H1 (cell line): ENCODE measurements around the gene DPY19L3. TPM values are rescaled to one million over a fixed set of nuclear protein-coding genes. Genes with fewer than 3 reads are reported as not detected.

Experiments used
- CTCF ChIA-PET: fragments of 300-600 bp; sonication (Branson Sonifier 250); formaldehyde crosslinking; loops from one replicate; lab custom pipeline; 2021; ENCODE audit not compliant: partially characterized antibody; lab: Charles Lee
- POLR2A ChIA-PET: fragments of 300-600 bp; sonication (Branson Sonifier 250); formaldehyde crosslinking; loops from one replicate; lab custom pipeline; 2021; ENCODE audit warnings: inconsistent platforms; ENCODE audit not compliant: partially characterized antibody; lab: Charles Lee
- DNase-seq, 2 experiments: peaks; one replicate each; pipeline versions ENCODE4 v3.0.0 to v3.0.0-alpha.2; 2010 to 2022; ENCODE audit warnings: low spot score in 2 of 2, low read depth in 1 of 2, mixed read lengths in 1 of 2
- FAIRE-seq: peaks from 2 replicates; lab custom pipeline; 2011; peaks lifted over from hg19 to GRCh38; lab: Jason Lieb, UNC
- H2AFZ ChIP-seq: 2 replicates; pipeline ENCODE4 v1.8.1; 2012; ENCODE audit warnings: low read length, inconsistent platforms
- H2AK5ac ChIP-seq: 2 replicates; pipeline ENCODE4 v1.6.1; 2013; ENCODE audit warnings: low read depth, low read length
- H2BK120ac ChIP-seq: replicated peaks from 2 replicates; pipeline ENCODE3; 2013; ENCODE audit warnings: low read depth, low read length, inconsistent platforms
- H2BK12ac ChIP-seq: 2 replicates; pipeline ENCODE4 v1.6.1; 2013; ENCODE audit warnings: low read depth, low read length
- H2BK15ac ChIP-seq: 2 replicates; pipeline ENCODE4 v1.6.1; 2013; ENCODE audit warnings: low read length
- H2BK20ac ChIP-seq: 2 replicates; pipeline ENCODE4 v1.6.1; 2013; ENCODE audit warnings: low read length
- H2BK5ac ChIP-seq: 2 replicates; pipeline ENCODE4 v1.6.1; 2013; ENCODE audit warnings: low read depth, low read length
- H3K14ac ChIP-seq: 2 replicates; pipeline ENCODE4 v1.6.1; 2013; ENCODE audit warnings: inconsistent platforms; ENCODE audit not compliant: insufficient read length
- H3K18ac ChIP-seq: 2 replicates; pipeline ENCODE4 v1.6.1; 2013; ENCODE audit warnings: low read length; ENCODE audit errors: extremely low read depth
- H3K23ac ChIP-seq: 2 replicates; pipeline ENCODE4 v1.6.1; 2013; ENCODE audit warnings: inconsistent platforms; ENCODE audit not compliant: insufficient read length
- H3K23me2 ChIP-seq: 2 replicates; pipeline ENCODE4 v1.6.1; 2013; ENCODE audit warnings: low read depth, low read length
- H3K27ac ChIP-seq: 2 replicates; pipeline ENCODE4 v1.6.1; 2011; ENCODE audit warnings: low read depth, low read length, inconsistent platforms
- H3K27me3 ChIP-seq, 4 experiments: replicated peaks in 1 of 4; 1 replicate in 1 of 4; 2 replicates in 3 of 4; pipeline versions ENCODE4 v1.6.1 to v1.8.1; 2011 to 2013; ENCODE audit warnings: low read length in 3 of 4, mild to moderate bottlenecking in 3 of 4, inconsistent platforms in 2 of 4, mixed read lengths in 2 of 4, moderate library complexity in 1 of 4; ENCODE audit not compliant: control insufficient read depth in 3 of 4, insufficient read depth in 3 of 4; ENCODE audit errors: extremely low read depth in 1 of 4
- H3K36me3 ChIP-seq, 4 experiments: 2 replicates each; pipeline versions ENCODE4 v1.6.1 to v1.8.1; 2011 to 2013; ENCODE audit warnings: mild to moderate bottlenecking in 4 of 4, low read length in 3 of 4, moderate library complexity in 2 of 4, control low read depth in 1 of 4, inconsistent platforms in 1 of 4; ENCODE audit not compliant: insufficient read depth in 4 of 4, control insufficient read depth in 2 of 4
- H3K4ac ChIP-seq: replicated peaks from 2 replicates; pipeline ENCODE3; 2013; ENCODE audit warnings: low read length, low read depth, mixed read lengths, inconsistent platforms; ENCODE audit not compliant: insufficient read length
- H3K4me1 ChIP-seq, 4 experiments: replicated peaks in 1 of 4; 1 replicate in 1 of 4; 2 replicates in 3 of 4; pipeline versions ENCODE4 v1.6.1 to v1.8.1; 2011 to 2013; ENCODE audit warnings: low read length in 3 of 4, inconsistent platforms in 2 of 4, mixed read lengths in 1 of 4; ENCODE audit not compliant: insufficient read depth in 4 of 4, control insufficient read depth in 3 of 4
- H3K4me2 ChIP-seq, 2 experiments: 2 replicates each; pipeline versions ENCODE4 v1.6.1 to v1.8.1; 2011 to 2013; ENCODE audit warnings: low read depth in 2 of 2, low read length in 2 of 2, control low read depth in 1 of 2, inconsistent platforms in 1 of 2, mild to moderate bottlenecking in 1 of 2; ENCODE audit not compliant: insufficient read depth in 1 of 2
- H3K4me3 ChIP-seq, 4 experiments: fragments of 200-600, 300-600 bp in 1 of 4; sonication (generic), shearing (Covaris generic), sonication (Bioruptor Twin) in 1 of 4; 2 replicates each; pipeline versions ENCODE4 v1.5.1 to v1.8.1; 2011 to 2016; ENCODE audit warnings: low read length in 4 of 4, low read depth in 3 of 4, control low read depth in 2 of 4, inconsistent platforms in 2 of 4, mild to moderate bottlenecking in 2 of 4, mixed read lengths in 1 of 4, moderate library complexity in 1 of 4; ENCODE audit not compliant: insufficient read depth in 2 of 4; ENCODE audit errors: extremely low read depth in 1 of 4
- H3K56ac ChIP-seq: replicated peaks from 2 replicates; pipeline ENCODE3; 2013; ENCODE audit warnings: low read depth, mild to moderate bottlenecking, mixed read lengths, low read length, inconsistent platforms; ENCODE audit not compliant: insufficient read length
- H3K79me1 ChIP-seq: 2 replicates; pipeline ENCODE4 v1.6.1; 2013; ENCODE audit warnings: low read depth, low read length, control low read depth
- H3K79me2 ChIP-seq, 2 experiments: 2 replicates each; pipeline versions ENCODE4 v1.6.1 to v1.8.1; 2012 to 2013; ENCODE audit warnings: low read length in 2 of 2, mild to moderate bottlenecking in 2 of 2, inconsistent platforms in 1 of 2; ENCODE audit not compliant: insufficient read depth in 2 of 2, control insufficient read depth in 1 of 2
- H3K9ac ChIP-seq, 4 experiments: replicated peaks in 1 of 4; 1 replicate in 1 of 4; 2 replicates in 3 of 4; pipeline versions ENCODE4 v1.6.1 to v1.8.1; 2011 to 2013; ENCODE audit warnings: low read depth in 3 of 4, low read length in 3 of 4, control low read depth in 2 of 4, mild to moderate bottlenecking in 2 of 4, moderate library complexity in 2 of 4, inconsistent platforms in 1 of 4; ENCODE audit errors: extremely low read depth in 1 of 4
- H3K9me3 ChIP-seq, 2 experiments: 2 replicates each; pipeline versions ENCODE4 v1.6.1 to v1.8.1; 2012 to 2013; ENCODE audit warnings: mild to moderate bottlenecking in 2 of 2, moderate library complexity in 2 of 2, control low read depth in 1 of 2, inconsistent platforms in 1 of 2, low read depth in 1 of 2, low read length in 1 of 2, mixed read lengths in 1 of 2; ENCODE audit not compliant: insufficient read depth in 2 of 2
- H4K20me1 ChIP-seq, 2 experiments: replicated peaks in 1 of 2; 2 replicates each; pipeline versions ENCODE3 to v1.8.1; 2011 to 2013; ENCODE audit warnings: inconsistent platforms in 2 of 2, low read length in 2 of 2, mild to moderate bottlenecking in 1 of 2; ENCODE audit not compliant: insufficient read depth in 2 of 2, control insufficient read depth in 1 of 2
- H4K5ac ChIP-seq: 2 replicates; pipeline ENCODE4 v1.6.1; 2013; ENCODE audit warnings: low read length, low read depth, mixed read lengths, inconsistent platforms; ENCODE audit not compliant: insufficient read length
- H4K8ac ChIP-seq: 2 replicates; pipeline ENCODE4 v1.8.0; 2013; ENCODE audit warnings: mild to moderate bottlenecking, moderate library complexity, low read length, inconsistent platforms; ENCODE audit not compliant: insufficient read depth; ENCODE audit errors: extremely low read depth
- H4K91ac ChIP-seq: replicated peaks from 2 replicates; pipeline ENCODE3; 2013; ENCODE audit warnings: low read length, mixed read lengths, inconsistent platforms; ENCODE audit not compliant: insufficient read length
- ATF3 ChIP-seq: IDR thresholded peaks from 2 replicates; pipeline ENCODE4 v1.6.1; 2011; ENCODE audit warnings: low read depth, mild to moderate bottlenecking, low read length; ENCODE audit not compliant: insufficient read depth
- MAFK ChIP-seq: IDR thresholded peaks from 2 replicates; pipeline ENCODE4 v1.6.1; 2012; ENCODE audit warnings: low read depth, mild to moderate bottlenecking, improper control_type of control experiment, low read length
- POU5F1 ChIP-seq: IDR thresholded peaks from 2 replicates; pipeline ENCODE4 v1.6.1; 2011; ENCODE audit warnings: low read depth, mild to moderate bottlenecking, low read length, moderate library complexity
- YY1 ChIP-seq: IDR thresholded peaks from 2 replicates; pipeline ENCODE4 v1.6.1; 2011; ENCODE audit warnings: low read depth, mild to moderate bottlenecking, low read length
- WGBS, 2 experiments: shearing (Covaris generic) in 1 of 2; methylation state at CpG; one replicate each; pipeline versions ENCODE4 v1.1.6 to v1.1.7; 2013 to 2015; ENCODE audit warnings: low lambda C conversion rate in 2 of 2, mixed read lengths in 2 of 2, inconsistent platforms in 1 of 2, low coverage in 1 of 2, missing lambda C conversion rate in 1 of 2; ENCODE audit not compliant: insufficient replicate concordance in 2 of 2, insufficient coverage in 1 of 2, insufficient read length in 1 of 2; ENCODE audit errors: extremely low coverage in 1 of 2, missing lambda C conversion rate in 1 of 2; 5-methylcytosine and 5-hydroxymethylcytosine counted together
- polyA plus RNA-seq, 7 experiments: library from polyadenylated mRNA; depleted of rRNA in 3 of 7; stranded (reverse) in 5 of 7; unstranded in 2 of 7; fragments of >200 nt in 5 of 7; fragments of 200-250 nt in 2 of 7; gene quantifications; 1 replicate in 5 of 7; 2 replicates in 1 of 7; 4 replicates in 1 of 7; pipeline versions ENCODE4 v1.2.1 to v1.2.3, GENCODE V29; 2011 to 2013; ENCODE audit warnings: missing spikeins in 2 of 7, mixed read lengths in 2 of 7
- total RNA-seq: library from RNA; stranded (reverse); fragmentation: NEBNext Ultra II Directional; extraction: Animal tissue kit (Norgen Biotek cat#: 25700); gene quantifications from 2 replicates; pipeline ENCODE4 v1.2.1, GENCODE V29; 2021

DPY19L3 gene
- total and polyA plus RNA-seq, 2 of the 8 experiments (the other 6 are each of a cell fraction or from before 2014, with no cell fraction given), result 35.3 to 60.2 TPM

DNA sequence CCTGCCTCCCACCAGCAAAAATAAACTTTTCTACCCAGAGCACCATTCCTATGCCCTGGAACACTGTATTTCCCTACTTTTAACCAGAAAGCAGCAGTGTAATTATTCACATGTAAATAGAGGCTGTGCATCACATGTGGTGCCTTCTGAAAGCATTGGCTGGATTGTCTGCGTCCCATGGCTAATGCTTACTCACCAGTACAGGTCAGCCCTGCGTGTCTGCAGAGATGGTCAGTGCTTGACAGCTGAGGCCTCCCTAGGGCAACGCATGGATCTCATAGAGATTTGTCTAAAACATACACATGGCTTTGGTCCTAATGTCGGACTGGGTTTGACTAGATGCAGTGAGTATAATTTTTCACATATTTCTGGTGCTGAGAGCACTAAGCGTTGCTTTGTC lies 64.2 kb downstream of the DPY19L3 start:
- Histone ChIP-seq H3K4me1 (no peaks in the 10 kb centered on the region), H2AFZ (no peak overlapping the region), H3K14ac (no peak overlapping the region), H3K79me1 (no peaks in the 10 kb centered on the region), H3K56ac (no peak overlapping the region), H3K9ac (no peak overlapping the region), H2BK120ac (no peak overlapping the region), H2BK5ac (no peak overlapping the region), H3K4me2 (no peak overlapping the region), H3K18ac (no peak overlapping the region), H2BK15ac (no peak overlapping the region), H3K79me2 (no peaks in the 10 kb centered on the region), H4K91ac (no peak overlapping the region), H3K4me3 (no peak overlapping the region), H3K27ac (no peak overlapping the region), H3K23me2 (no peaks in the 10 kb centered on the region; the same call in 1 of the 2 replicates), H4K20me1 (no peaks in the 10 kb centered on the region), H3K4ac (no peak overlapping the region), H3K9me3 (no peaks in the 10 kb centered on the region), H3K36me3 (peaks cover 0 to 11% (median 6%) of the 10 kb centered on the region in 4 experiments; a peak in 5 of 8 replicates), H4K8ac (no peak overlapping the region), H3K23ac (no peak overlapping the region), H2AK5ac (no peak overlapping the region), H3K27me3 (no peaks in the 10 kb centered on the region), H2BK20ac (no peak overlapping the region), H4K5ac (no peak overlapping the region), H2BK12ac (no peak overlapping the region)
- DNase-seq (no peak), FAIRE-seq (no peak)
- 92% methylated on average over 5 of the region's 5 CpGs; no CpG with 5 or more reads in 1 of the 2 experiments for WGBS, 2 experiments
- CTCF ChIA-PET, result interaction anchor here (1.0 to 1.7 kb wide), 2 partner anchors 100 to 145 kb away, joined by 3 to 6 read pairs; no protein-coding TSS in a partner anchor
- POLR2A ChIA-PET, result no interaction called here
- TF ChIP-seq MAFK (no peak), YY1 (no peak), ATF3 (no peak), POU5F1 (no peak)
